ENCODE results near the gene GARS1.
A peak's percentile ranks its signal among the peaks of the same experiment; 100 is the strongest.

GARS1 gene

GRCh38 chr7:30633223-30633622 lies 38.5 kb downstream of the GARS1 start:
- Histone ChIP-seq H3K4me2 (ENCODE audit: low read length, poor library complexity, severe bottlenecking) (no peak overlapping the region), H4K8ac (ENCODE audit: low read length) (no peak overlapping the region), H3K18ac (ENCODE audit: low read depth in 1 of 2, low read length in 2 of 2) (no peak overlapping the region), H4K91ac (ENCODE audit: low read length) (no peak overlapping the region), H2BK120ac (ENCODE audit: low read depth, low read length) (no peak overlapping the region), H3K4me3 (ENCODE audit: insufficient read depth in 1 of 2, low read depth in 1 of 2, low read length in 2 of 2) (no peak overlapping the region), H3K14ac (ENCODE audit: low read length in 2 of 2) (no peak overlapping the region), H3K27me3 (ENCODE audit: control insufficient read depth in 1 of 2, insufficient read depth in 1 of 2, low read length in 2 of 2) (no peaks in the 10 kb centered on the region), H3K4ac (ENCODE audit: low read depth in 1 of 2, low read length in 2 of 2) (no peak overlapping the region), H3K27ac (ENCODE audit: low read length, poor library complexity, severe bottlenecking) (no peak overlapping the region), H3K36me3 (ENCODE audit: control insufficient read depth in 1 of 2, insufficient read depth in 2 of 2, low read depth in 1 of 2, low read length in 2 of 2) (peaks cover 27 to 82% of the 10 kb centered on the region in 2 experiments), H3K4me1 (ENCODE audit: control insufficient read depth, insufficient read depth, low read depth, low read length) (peaks cover 2% of the 10 kb centered on the region), H2BK12ac (ENCODE audit: low read length in 2 of 2) (no peak overlapping the region), H2BK5ac (ENCODE audit: low read depth, low read length, poor library complexity, severe bottlenecking) (no peak overlapping the region), H2AK5ac (ENCODE audit: low read length, severe bottlenecking) (no peak overlapping the region), H3K23ac (ENCODE audit: low read length in 2 of 2) (no peak overlapping the region), H2BK15ac (ENCODE audit: low read depth, poor library complexity, severe bottlenecking) (no peak overlapping the region), H3K9ac (ENCODE audit: low read length) (no peak overlapping the region), H2AFZ (ENCODE audit: low read depth, low read length) (no peak overlapping the region), H3K79me1 (replicated peaks; ENCODE audit: low read length, poor library complexity, severe bottlenecking) (peaks cover 23% of the 10 kb centered on the region), H3K9me3 (ENCODE audit: control insufficient read depth, low read length) (no peaks in the 10 kb centered on the region)
- no peak for DNase-seq
- WGBS = 98% methylated on average over 2 of the region's 3 CpGs

- H3K4me1 ChIP-seq (ENCODE audit: control insufficient read depth, insufficient read depth, low read depth, low read length) = peaks cover 2% of the 10 kb centered on the region
- H3K18ac ChIP-seq (ENCODE audit: low read depth in 1 of 2, low read length in 2 of 2) = no peak overlapping the region
- no peaks in the 10 kb centered on the region for H3K9me3 ChIP-seq (ENCODE audit: control insufficient read depth, low read length)
- WGBS = 100% methylated on average over 1 of the region's 1 CpG
- DNase-seq = no peak
- H3K27me3 ChIP-seq (ENCODE audit: control insufficient read depth in 1 of 2, insufficient read depth in 1 of 2, low read length in 2 of 2) = no peaks in the 10 kb centered on the region
- H3K79me1 ChIP-seq (replicated peaks; ENCODE audit: low read length, poor library complexity, severe bottlenecking) = peaks cover 22% of the 10 kb centered on the region
- no peak overlapping the region for H3K4me2 ChIP-seq (ENCODE audit: low read length, poor library complexity, severe bottlenecking)
- no peak overlapping the region for H2BK5ac ChIP-seq (ENCODE audit: low read depth, low read length, poor library complexity, severe bottlenecking)
- no peak overlapping the region for H3K27ac ChIP-seq (ENCODE audit: low read length, poor library complexity, severe bottlenecking)
- no peak overlapping the region for H3K4ac ChIP-seq (ENCODE audit: low read depth in 1 of 2, low read length in 2 of 2)
- H3K23ac ChIP-seq (ENCODE audit: low read length in 2 of 2) = no peak overlapping the region
- no peak overlapping the region for H2BK15ac ChIP-seq (ENCODE audit: low read depth, poor library complexity, severe bottlenecking)
- no peak overlapping the region for H4K91ac ChIP-seq (ENCODE audit: low read length)
- H3K36me3 ChIP-seq (ENCODE audit: control insufficient read depth in 1 of 2, insufficient read depth in 2 of 2, low read depth in 1 of 2, low read length in 2 of 2) = peaks cover 26 to 72% of the 10 kb centered on the region in 2 experiments
- H2BK12ac ChIP-seq (ENCODE audit: low read length in 2 of 2) = no peak overlapping the region
- no peak overlapping the region for H3K9ac ChIP-seq (ENCODE audit: low read length)
- no peak overlapping the region for H3K4me3 ChIP-seq (ENCODE audit: insufficient read depth in 1 of 2, low read depth in 1 of 2, low read length in 2 of 2)
- H2AK5ac ChIP-seq (ENCODE audit: low read length, severe bottlenecking) = no peak overlapping the region
- no peak overlapping the region for H3K14ac ChIP-seq (ENCODE audit: low read length in 2 of 2)
- H2AFZ ChIP-seq (ENCODE audit: low read depth, low read length) = no peak overlapping the region
- H4K8ac ChIP-seq (ENCODE audit: low read length) = peak overlapping the region; percentile 55
- H2BK120ac ChIP-seq (ENCODE audit: low read depth, low read length) = no peak overlapping the region
Measured at GRCh38 chr7:30634193-30634626, 39.5 kb downstream of the GARS1 start.

- H3K14ac ChIP-seq (ENCODE audit: low read length in 2 of 2) = no peak overlapping the region
Measured at GRCh38 chr7:30634634-30635201, 40.0 kb downstream of the GARS1 start.

GRCh38 chr7:30635798-30636197 lies 41.1 kb downstream of the GARS1 start:
- Histone ChIP-seq H3K4ac (ENCODE audit: low read depth in 1 of 2, low read length in 2 of 2) (no peak overlapping the region), H3K27me3 (ENCODE audit: control insufficient read depth in 1 of 2, insufficient read depth in 1 of 2, low read length in 2 of 2) (no peaks in the 10 kb centered on the region), H2BK120ac (ENCODE audit: low read depth, low read length) (no peak overlapping the region), H3K4me3 (ENCODE audit: insufficient read depth in 1 of 2, low read depth in 1 of 2, low read length in 2 of 2) (no peak overlapping the region), H3K4me1 (ENCODE audit: control insufficient read depth, insufficient read depth, low read depth, low read length) (peaks cover 2% of the 10 kb centered on the region), H2AK5ac (ENCODE audit: low read length, severe bottlenecking) (no peak overlapping the region), H3K4me2 (ENCODE audit: low read length, poor library complexity, severe bottlenecking) (no peak overlapping the region), H2AFZ (ENCODE audit: low read depth, low read length) (no peak overlapping the region), H3K9ac (ENCODE audit: low read length) (no peak overlapping the region), H2BK12ac (ENCODE audit: low read length in 2 of 2) (no peak overlapping the region), H3K9me3 (ENCODE audit: control insufficient read depth, low read length) (no peaks in the 10 kb centered on the region), H3K27ac (ENCODE audit: low read length, poor library complexity, severe bottlenecking) (no peak overlapping the region), H2BK15ac (ENCODE audit: low read depth, poor library complexity, severe bottlenecking) (no peak overlapping the region), H3K18ac (ENCODE audit: low read depth in 1 of 2, low read length in 2 of 2) (no peak overlapping the region), H4K8ac (ENCODE audit: low read length) (no peak overlapping the region), H3K23ac (ENCODE audit: low read length in 2 of 2) (no peak overlapping the region), H2BK5ac (ENCODE audit: low read depth, low read length, poor library complexity, severe bottlenecking) (no peak overlapping the region), H3K79me1 (replicated peaks; ENCODE audit: low read length, poor library complexity, severe bottlenecking) (peaks cover 20% of the 10 kb centered on the region), H3K36me3 (ENCODE audit: control insufficient read depth in 1 of 2, insufficient read depth in 2 of 2, low read depth in 1 of 2, low read length in 2 of 2) (peaks cover 23 to 56% of the 10 kb centered on the region in 2 experiments), H4K91ac (ENCODE audit: low read length) (no peak overlapping the region), H3K14ac (ENCODE audit: low read length in 2 of 2) (no peak overlapping the region)
- DNase-seq = no peak
- WGBS = 95% methylated on average over 6 of the region's 6 CpGs

More at GRCh38 chr7:30634634-30635201, 40.0 kb downstream of the GARS1 start:
- no peaks in the 10 kb centered on the region for H3K9me3 ChIP-seq (ENCODE audit: control insufficient read depth, low read length)
- H3K4me2 ChIP-seq (ENCODE audit: low read length, poor library complexity, severe bottlenecking) = no peak overlapping the region
- no peak overlapping the region for H4K8ac ChIP-seq (ENCODE audit: low read length)
- H2BK15ac ChIP-seq (ENCODE audit: low read depth, poor library complexity, severe bottlenecking) = no peak overlapping the region
- H4K91ac ChIP-seq (ENCODE audit: low read length) = no peak overlapping the region
- no peak overlapping the region for H3K4ac ChIP-seq (ENCODE audit: low read depth in 1 of 2, low read length in 2 of 2)
- peaks cover 26 to 67% of the 10 kb centered on the region in 2 experiments for H3K36me3 ChIP-seq (ENCODE audit: control insufficient read depth in 1 of 2, insufficient read depth in 2 of 2, low read depth in 1 of 2, low read length in 2 of 2)
- no peak overlapping the region for H3K23ac ChIP-seq (ENCODE audit: low read length in 2 of 2)
- H2BK12ac ChIP-seq (ENCODE audit: low read length in 2 of 2) = no peak overlapping the region
- no peak overlapping the region for H2BK5ac ChIP-seq (ENCODE audit: low read depth, low read length, poor library complexity, severe bottlenecking)
- no peak overlapping the region for H2AFZ ChIP-seq (ENCODE audit: low read depth, low read length)
- no peak overlapping the region for H3K9ac ChIP-seq (ENCODE audit: low read length)
- 92% methylated on average over 3 of the region's 6 CpGs for WGBS
- DNase-seq = no peak
- H3K27ac ChIP-seq (ENCODE audit: low read length, poor library complexity, severe bottlenecking) = no peak overlapping the region
- no peak overlapping the region for H2BK120ac ChIP-seq (ENCODE audit: low read depth, low read length)
- H3K18ac ChIP-seq (ENCODE audit: low read depth in 1 of 2, low read length in 2 of 2) = no peak overlapping the region
- no peak overlapping the region for H3K4me3 ChIP-seq (ENCODE audit: insufficient read depth in 1 of 2, low read depth in 1 of 2, low read length in 2 of 2)
- no peaks in the 10 kb centered on the region for H3K27me3 ChIP-seq (ENCODE audit: control insufficient read depth in 1 of 2, insufficient read depth in 1 of 2, low read length in 2 of 2)
- H2AK5ac ChIP-seq (ENCODE audit: low read length, severe bottlenecking) = no peak overlapping the region
- peaks cover 2% of the 10 kb centered on the region for H3K4me1 ChIP-seq (ENCODE audit: control insufficient read depth, insufficient read depth, low read depth, low read length)
- H3K79me1 ChIP-seq (replicated peaks; ENCODE audit: low read length, poor library complexity, severe bottlenecking) = peaks cover 20% of the 10 kb centered on the region
